HCT116 (cell line): ENCODE data around the gene UNC50. TPM values are rescaled to one million over a fixed set of nuclear protein-coding genes. Genes with fewer than 3 reads are reported as not detected.

Source experiments
- ATAC-seq: fragments of 200-7000 bp; cut with Tn5 transposase; 2 replicates; pipeline ENCODE4 v1.9.1; 2020; ENCODE audit warnings: mild to moderate bottlenecking, moderate library complexity
- BruUV-seq: library from RNA; stranded (reverse); fragments of 400-500 nt; replicated peaks from 2 replicates; lab custom pipeline; 2021; lab: Mats Ljungman, UMichigan
- CTCF ChIA-PET: fragments of 300-600 bp; sonication (Branson Sonifier 250); formaldehyde crosslinking; loops from one replicate; lab custom pipeline; 2021; ENCODE audit warnings: antibody characterized with exemption; lab: Charles Lee
- POLR2A ChIA-PET: fragments of 300-600, 350-600 bp; sonication (Branson Sonifier 250); formaldehyde crosslinking; loops from one replicate; lab custom pipeline; 2021; ENCODE audit warnings: antibody characterized with exemption; lab: Charles Lee
- RAD21 ChIA-PET, 2 experiments: fragments of 300-600 bp; sonication (Branson Sonifier 250); formaldehyde crosslinking; loops; one replicate each; lab custom pipeline; 2023; ENCODE audit warnings: low total read pairs in 2 of 2; ENCODE audit not compliant: uncharacterized antibody in 2 of 2, unreplicated experiment in 2 of 2, low non-redundant PET in 1 of 2; lab: Charles Lee
- DNase-seq: peaks from one replicate; pipeline ENCODE4 v3.0.0-alpha.2; 2010; ENCODE audit warnings: low read depth, low spot score
- H2AFZ ChIP-seq: fragments of 200-600 bp; shearing (Covaris generic), sonication (generic); 2 replicates; pipeline ENCODE4 v1.6.1; 2017; ENCODE audit warnings: low read depth, mixed run types, mixed read lengths, antibody characterized with exemption, low read length; ENCODE audit not compliant: poor library complexity, severe bottlenecking
- H3K27ac ChIP-seq: 2 replicates; pipeline ENCODE4 v1.5.1; 2012; ENCODE audit warnings: low read depth, low read length
- H3K27me3 ChIP-seq: fragments of 200-600 bp; sonication (generic); 2 replicates; pipeline ENCODE4 v1.6.1; 2016; ENCODE audit warnings: mixed run types, low read length, mixed read lengths; ENCODE audit not compliant: insufficient read depth
- H3K36me3 ChIP-seq, 2 experiments: fragments of 200-500 bp in 1 of 2; fragments of 200-600 bp in 1 of 2; sonication (Bioruptor generic) in 1 of 2; sonication (generic) in 1 of 2; 2 replicates each; pipeline versions ENCODE4 v1.5.1 to v1.6.1; 2014 to 2016; ENCODE audit warnings: low read length in 2 of 2, inconsistent platforms in 1 of 2, mixed read lengths in 1 of 2, mixed run types in 1 of 2; ENCODE audit not compliant: insufficient read depth in 2 of 2, control insufficient read depth in 1 of 2
- H3K4me1 ChIP-seq, 2 experiments: fragments of 200-600 bp in 1 of 2; sonication (generic) in 1 of 2; 2 replicates each; pipeline versions ENCODE4 v1.5.1 to v1.6.1; 2012 to 2017; ENCODE audit warnings: low read length in 2 of 2, inconsistent platforms in 1 of 2, mild to moderate bottlenecking in 1 of 2, mixed read lengths in 1 of 2, mixed run types in 1 of 2, moderate library complexity in 1 of 2; ENCODE audit not compliant: insufficient read depth in 2 of 2, control insufficient read depth in 1 of 2
- H3K4me2 ChIP-seq: fragments of 200-600 bp; sonication (generic); 2 replicates; pipeline ENCODE4 v1.6.1; 2017; ENCODE audit warnings: mixed run types, low read length, mixed read lengths
- H3K4me3 ChIP-seq, 2 experiments: fragments of 200-600 bp in 1 of 2; sonication (generic) in 1 of 2; replicated peaks in 1 of 2; 2 replicates each; pipeline ENCODE4 v1.5.1; 2011 to 2016; ENCODE audit warnings: low read length in 2 of 2, control low read depth in 1 of 2, low read depth in 1 of 2, mild to moderate bottlenecking in 1 of 2, mixed read lengths in 1 of 2, mixed run types in 1 of 2
- H3K79me2 ChIP-seq: fragments of 200-600 bp; sonication (generic); 2 replicates; pipeline ENCODE4 v1.6.1; 2017; ENCODE audit warnings: mild to moderate bottlenecking, mixed run types, low read length, moderate library complexity, mixed read lengths; ENCODE audit not compliant: insufficient read depth
- H3K9ac ChIP-seq: fragments of 200-600 bp; sonication (generic); 2 replicates; pipeline ENCODE4 v1.6.1; 2016; ENCODE audit warnings: low read length, mixed read lengths
- H3K9me2 ChIP-seq: fragments of 200-600 bp; sonication (generic), shearing (Covaris generic); 2 replicates; pipeline ENCODE4 v1.6.1; 2017; ENCODE audit warnings: mixed run types, mild to moderate bottlenecking, moderate library complexity; ENCODE audit not compliant: insufficient read depth
- H3K9me3 ChIP-seq, 2 experiments: fragments of 200-500 bp in 1 of 2; fragments of 200-600 bp in 1 of 2; sonication (Bioruptor generic) in 1 of 2; sonication (generic) in 1 of 2; 2 replicates each; pipeline ENCODE4 v1.6.1; 2014 to 2017; ENCODE audit warnings: low read length in 2 of 2, mixed read lengths in 2 of 2, inconsistent platforms in 1 of 2, low read depth in 1 of 2, mild to moderate bottlenecking in 1 of 2, mixed run types in 1 of 2, moderate library complexity in 1 of 2; ENCODE audit not compliant: control insufficient read depth in 1 of 2, insufficient read depth in 1 of 2
- H4K20me1 ChIP-seq: fragments of 200-600 bp; sonication (generic), shearing (Covaris generic); 2 replicates; pipeline ENCODE4 v1.6.1; 2017; ENCODE audit warnings: mixed run types, mild to moderate bottlenecking, moderate library complexity; ENCODE audit not compliant: insufficient read depth
- ELF1 ChIP-seq: IDR thresholded peaks from 2 replicates; pipeline ENCODE4 v1.6.1; 2012; ENCODE audit warnings: low read depth, borderline replicate concordance
- JUND ChIP-seq: IDR thresholded peaks from 2 replicates; pipeline ENCODE4 v1.6.1; 2012
- MAX ChIP-seq: IDR thresholded peaks from 2 replicates; pipeline ENCODE4 v1.6.1; 2012
- REST ChIP-seq: IDR thresholded peaks from 2 replicates; pipeline ENCODE4 v1.6.1; 2012; ENCODE audit warnings: low read depth
- YY1 ChIP-seq: IDR thresholded peaks from 2 replicates; pipeline ENCODE4 v1.6.1; 2011; ENCODE audit warnings: low read length, low read depth, moderate library complexity, mild to moderate bottlenecking; ENCODE audit not compliant: insufficient replicate concordance; ENCODE audit errors: extremely low read depth
- ZFX ChIP-seq: fragments of 450-650 bp; IDR thresholded peaks from 2 replicates; pipeline ENCODE4 v1.6.1; 2017
- ZNF274 ChIP-seq: fragments of 200-500 bp; sonication (Bioruptor generic); IDR thresholded peaks from 2 replicates; pipeline ENCODE4 v1.6.1; 2014; ENCODE audit warnings: mild to moderate bottlenecking, low read depth, low read length, inconsistent platforms
- intact Hi-C: fragments of 100-400 bp; cut with micrococcal nuclease; formaldehyde crosslinking; loops from 2 replicates; pipeline ENCODE4 v1.10.0; 2022
- total RNA-seq: library from RNA; stranded (reverse); gene quantifications from one replicate; pipeline ENCODE4 v1.2.1, GENCODE V29; 2021; ENCODE audit not compliant: unreplicated experiment

The UNC50 gene
- total RNA-seq, 1 experiment from 2014 or later, result 33.0 TPM

GRCh38 chr2:98561902-98562695, 46.3 kb upstream of the UNC50 start:
- TF ChIP-seq ZNF274 (no peak), YY1 (no peak), REST (no peak), JUND (no peak), ELF1 (no peak), MAX (no peak), ZFX (no peak)
- TF ChIP-seq, all 23 proteins: peak for 0
- ChIA-PET CTCF (no interaction called here), POLR2A (no interaction called here), RAD21 (no interaction called here)
- H3K9ac ChIP-seq, result no peak overlapping the region
- no peak overlapping the region for H3K4me3 ChIP-seq
- no peaks in the 10 kb centered on the region for H3K79me2 ChIP-seq
- peaks cover 0 to 6% of the 10 kb centered on the region in 2 experiments; a peak in 1 of 4 replicates for H3K4me1 ChIP-seq
- DNase-seq (no peak), ATAC-seq (no peak)
- H4K20me1 ChIP-seq, result no peaks in the 10 kb centered on the region
- intact Hi-C loops, result no loop called here
- H3K4me2 ChIP-seq, result no peak overlapping the region
- no peaks in the 10 kb centered on the region for H3K9me2 ChIP-seq
- no peaks in the 10 kb centered on the region for H3K9me3 ChIP-seq
- no peaks in the 10 kb centered on the region for H3K27me3 ChIP-seq
- no peak overlapping the region for H2AFZ ChIP-seq
- no peaks in the 10 kb centered on the region for H3K36me3 ChIP-seq
- no peak overlapping the region for H3K27ac ChIP-seq
- no TSS peak for BruUV-seq
